NCI-H2029 treated with DMSO at 0.1 percent for 48 hours (cell line): ENCODE data around the gene ZGRF1.
"Not testable (repeated sequence)": the region's sequence is repeated elsewhere in the genome, so short reads cannot be mapped to it uniquely, and the experiment has no call there.

ENCODE experiments used
- DNase-seq: peaks from one replicate; lab custom pipeline; 2025; lab: John Stamatoyannopoulos, UW

ZGRF1 gene

GRCh38 chr4:112636688-112637551 is at the start of gene ZGRF1, which contains the start of gene LARP7:
TSS of gene ZGRF1 (minus strand) at chr4:112636909. CDS start at chr4:112633176, 3,733 bp downstream.
TSS of gene LARP7 (plus strand) at chr4:112637143. CDS start at chr4:112644670, 7,527 bp downstream.
- peak; percentile 97 for DNase-seq

GRCh38 chr4:112680996-112681395 is 44.3 kb upstream of the ZGRF1 start:
- DNase-seq = no peak

- no peak for DNase-seq
Observed at GRCh38 chr4:112677519-112678091, 40.9 kb upstream of the ZGRF1 start.

GRCh38 chr4:112674376-112674775 is 37.7 kb upstream of the ZGRF1 start:
- DNase-seq = no peak

- DNase-seq = no peak
Observed at GRCh38 chr4:112673686-112674085, 37.0 kb upstream of the ZGRF1 start.

- DNase-seq = no peak
Observed at GRCh38 chr4:112673076-112673475, 36.4 kb upstream of the ZGRF1 start.

- no peak for DNase-seq
Observed at GRCh38 chr4:112668131-112668530, 31.4 kb upstream of the ZGRF1 start.

GRCh38 chr4:112664611-112665010 is 27.9 kb upstream of the ZGRF1 start:
- DNase-seq = no peak

GRCh38 chr4:112656115-112656514 is 19.4 kb upstream of the ZGRF1 start:
- DNase-seq = not testable (repeated sequence)

GRCh38 chr4:112655270-112655669 is 18.6 kb upstream of the ZGRF1 start:
- no peak for DNase-seq

- no peak for DNase-seq
Observed at GRCh38 chr4:112652216-112652615, 15.5 kb upstream of the ZGRF1 start.

- DNase-seq = no peak
Observed at GRCh38 chr4:112651641-112652040, 14.9 kb upstream of the ZGRF1 start.

GRCh38 chr4:112650332-112650731 is 13.6 kb upstream of the ZGRF1 start:
- DNase-seq = no peak

GRCh38 chr4:112649055-112649408 is 12.3 kb upstream of the ZGRF1 start:
- DNase-seq = no peak

GRCh38 chr4:112648263-112649054 is 11.8 kb upstream of the ZGRF1 start:
- no peak for DNase-seq

- no peak for DNase-seq
Observed at GRCh38 chr4:112647785-112648184, 11.1 kb upstream of the ZGRF1 start.

GRCh38 chr4:112646632-112647537 is 10.2 kb upstream of the ZGRF1 start:
- no peak for DNase-seq

GRCh38 chr4:112645541-112646329 is 9.0 kb upstream of the ZGRF1 start:
- DNase-seq = no peak

- not testable (repeated sequence) for DNase-seq
Observed at GRCh38 chr4:112644595-112645535, 8.2 kb upstream of the ZGRF1 start.

- DNase-seq = no peak
Observed at GRCh38 chr4:112642526-112642925, 5.8 kb upstream of the ZGRF1 start.
